ENCODE results near the gene NUDT15. TPM values are rescaled to one million over a fixed set of nuclear protein-coding genes. Genes with fewer than 3 reads are reported as not detected.

Gene NUDT15
- total and polyA plus RNA-seq, 4 experiments from 2014 or later, result 5.6 to 19.7 (median 8.1) TPM

DNA sequence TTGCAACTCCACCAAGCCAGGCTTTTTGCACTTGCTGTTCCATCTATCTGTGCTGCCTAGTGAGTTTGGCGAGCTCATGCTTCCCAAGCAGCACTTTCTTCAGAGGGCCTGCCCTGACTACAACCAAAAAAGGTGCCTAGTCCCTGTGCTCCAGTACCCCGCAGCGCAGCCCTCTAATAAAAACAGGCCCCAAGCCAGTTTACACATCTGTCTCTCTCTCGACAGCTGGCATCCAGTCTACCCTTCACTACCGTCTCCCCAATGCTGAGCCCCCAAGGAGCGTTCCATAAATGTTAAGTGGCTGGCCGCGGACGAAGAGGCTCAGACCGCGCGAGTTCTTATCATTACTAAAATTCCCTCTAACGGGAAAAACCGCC lies 56.9 kb downstream of the NUDT15 start:
- intact Hi-C loops (cut with micrococcal nuclease), result loop anchor here (2.0 kb wide), 1 partner anchor 880 kb away; the partner anchor contains the start of gene FNDC3A
- H3K9me3 ChIP-seq (ENCODE audit: control insufficient read depth in 1 of 2, low read length in 2 of 2), result no peaks in the 10 kb centered on the region
- no peaks in the 10 kb centered on the region for H3K27me3 ChIP-seq (ENCODE audit: insufficient read depth, low read length)
- Mint-ChIP-seq H3K4me3 (peak overlapping the region; percentile 93 to 98 (median 96)), H3K4me1 (peaks cover 28 to 59% (median 39%) of the 10 kb centered on the region in 4 donors), H3K9me3 (peaks cover 0 to 2% (median 0%) of the 10 kb centered on the region in 8 donors), H3K27me3 (peaks cover 0 to 2% of the 10 kb centered on the region in 2 donors), H3K27ac (peak overlapping the region; percentile 92 to 99 (median 98)), H3K36me3 (peaks cover 0 to 19% of the 10 kb centered on the region in 2 donors)
- H3K36me3 ChIP-seq (ENCODE audit: insufficient read depth, low read length), result no peaks in the 10 kb centered on the region
- ChIA-PET CTCF (ENCODE audit: partially characterized antibody) (interaction anchor here (0.6 to 2.6 kb wide), 28 partner anchors 9 to 1647 kb away, joined by 3 to 25 read pairs (median 4); partner anchors contain the start of genes ITM2B and NUDT15), POLR2A (ENCODE audit: partially characterized antibody) (interaction anchor here (0.7 to 2.6 kb wide), 14 partner anchors 16 to 438 kb away, joined by 3 to 39 read pairs (median 5); partner anchors contain the start of genes ITM2B, NUDT15 and RCBTB2)
- H3K27ac ChIP-seq (ENCODE audit: low read depth, low read length), result peak overlapping the region; percentile 96
- peak overlapping the region; percentile 73 to 76 for H3K4me3 ChIP-seq (ENCODE audit: low read length in 2 of 2)
- peaks cover 41% of the 10 kb centered on the region for H3K4me1 ChIP-seq (ENCODE audit: insufficient read depth, low read length)
- peak in 2 of 5 donors; percentile 2 to 7 for DNase-seq

- intact Hi-C loops (cut with micrococcal nuclease), result loop anchor here (1.0 to 5.0 kb wide), 8 partner anchors 32 to 1347 kb away; partner anchors contain the start of genes CAB39L, CYSLTR2, FNDC3A and SETDB2
- H3K4me3 ChIP-seq (ENCODE audit: low read length in 2 of 2), result peak within 1 kb of the TSS; percentile 73 to 76
- no peaks in the 10 kb centered on the region for H3K36me3 ChIP-seq (ENCODE audit: insufficient read depth, low read length)
- ChIA-PET POLR2A (ENCODE audit: partially characterized antibody) (interaction anchor here (0.6 to 2.6 kb wide), 17 partner anchors 14 to 1518 kb away, joined by 3 to 39 read pairs (median 5); partner anchors contain the start of genes ITM2B, NUDT15, RB1 and RCBTB2), CTCF (ENCODE audit: partially characterized antibody) (interaction anchor here (0.6 to 2.6 kb wide), 30 partner anchors 9 to 1647 kb away, joined by 3 to 25 read pairs (median 4); partner anchors contain the start of genes ITM2B and NUDT15)
- peak within 1 kb of the TSS; percentile 92 to 99 (median 98) for H3K27ac Mint-ChIP-seq
- peaks cover 0 to 2% of the 10 kb centered on the region in 2 donors for H3K27me3 Mint-ChIP-seq
- peak within 1 kb of the TSS; percentile 93 to 98 (median 96) for H3K4me3 Mint-ChIP-seq
- no peaks in the 10 kb centered on the region for H3K27me3 ChIP-seq (ENCODE audit: insufficient read depth, low read length)
- peaks cover 24 to 54% (median 35%) of the 10 kb centered on the region in 4 donors for H3K4me1 Mint-ChIP-seq
- H3K36me3 Mint-ChIP-seq, result peaks cover 0 to 19% of the 10 kb centered on the region in 2 donors
- peak within 1 kb of the TSS; percentile 96 for H3K27ac ChIP-seq (ENCODE audit: low read depth, low read length)
- peaks cover 37% of the 10 kb centered on the region for H3K4me1 ChIP-seq (ENCODE audit: insufficient read depth, low read length)
- peak; percentile 95 to 98 (median 97) for DNase-seq
- H3K9me3 ChIP-seq (ENCODE audit: control insufficient read depth in 1 of 2, low read length in 2 of 2), result no peaks in the 10 kb centered on the region
- peaks cover 0 to 2% (median 0%) of the 10 kb centered on the region in 8 donors for H3K9me3 Mint-ChIP-seq
These were observed 57.4 kb downstream of the NUDT15 start, which contains the start of gene MED4 for GRCh38 chr13:48094781-48095502. Gene MED4, minus strand, starts transcription at chr13:48095104. Its CDS starts 26 bp downstream, at chr13:48095078.

DNA sequence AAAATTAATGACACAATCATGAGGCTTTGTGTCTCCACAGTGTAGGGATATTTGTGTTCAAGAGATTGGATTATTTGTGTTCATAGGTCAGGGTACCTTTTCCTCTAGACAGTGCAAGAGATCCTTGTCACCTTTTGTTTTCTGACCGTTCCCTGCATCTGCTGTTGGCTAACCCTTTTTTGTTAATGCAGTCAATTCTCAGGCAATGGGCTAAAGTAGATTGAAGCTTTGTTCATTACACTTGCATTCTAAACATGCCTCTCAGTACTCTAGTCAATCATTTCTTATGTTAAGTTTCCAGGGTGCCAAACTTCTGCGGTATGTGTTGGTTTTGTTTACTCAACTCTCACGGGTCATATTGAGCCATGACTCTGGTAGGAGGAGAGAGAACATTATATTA lies 59.1 kb downstream of the NUDT15 start:
- CTCF ChIA-PET (ENCODE audit: partially characterized antibody), result interaction anchor here (1.1 kb wide), 1 partner anchor 59 kb away, joined by 6 read pairs; the partner anchor contains the start of gene NUDT15
- Histone ChIP-seq H3K27ac (ENCODE audit: low read depth, low read length) (no peak overlapping the region), H3K4me1 (ENCODE audit: insufficient read depth, low read length) (peaks cover 22% of the 10 kb centered on the region), H3K36me3 (ENCODE audit: insufficient read depth, low read length) (no peaks in the 10 kb centered on the region), H3K27me3 (ENCODE audit: insufficient read depth, low read length) (no peaks in the 10 kb centered on the region), H3K4me3 (ENCODE audit: low read length in 2 of 2) (no peak overlapping the region), H3K9me3 (ENCODE audit: control insufficient read depth in 1 of 2, low read length in 2 of 2) (no peaks in the 10 kb centered on the region)
- intact Hi-C loops (cut with micrococcal nuclease), result loop anchor here (5.0 kb wide), 1 partner anchor 1346 kb away; the partner anchor contains the start of genes CAB39L and SETDB2
- H3K9me3 Mint-ChIP-seq, result peaks cover 0 to 2% (median 0%) of the 10 kb centered on the region in 8 donors
- H3K36me3 Mint-ChIP-seq, result peaks cover 0 to 15% of the 10 kb centered on the region in 2 donors
- peaks cover 18 to 39% (median 28%) of the 10 kb centered on the region in 4 donors for H3K4me1 Mint-ChIP-seq
- peaks cover 2 to 4% of the 10 kb centered on the region in 2 donors for H3K27me3 Mint-ChIP-seq
- H3K4me3 Mint-ChIP-seq, result no peak overlapping the region
- no peak for DNase-seq
- H3K27ac Mint-ChIP-seq, result peak overlapping the region in 1 of 7 donors; percentile 92
- POLR2A ChIA-PET (ENCODE audit: partially characterized antibody), result interaction anchor here (1.5 kb wide), 1 partner anchor 138 kb away, joined by 5 read pairs; no protein-coding TSS in a partner anchor

Other genes with a start within 250 kb of the NUDT15 start
- 10 to 100 TPM; 28.6 to 29.7 TPM for gene SUCLA2, start 36.5 kb upstream of the NUDT15 start, total RNA-seq
- gene SUCLA2, start 36.5 kb upstream of the NUDT15 start, polyA plus RNA-seq, result 10 to 100 TPM; 16.2 to 28.8 TPM
- gene MED4, start 57.4 kb downstream of the NUDT15 start, total RNA-seq, result 10 to 100 TPM; 50.6 to 53.5 TPM
- 100 to 1,000 TPM in 1 of 2 donors, 10 to 100 TPM in 1; 89.0 to 132 TPM for gene MED4, start 57.4 kb downstream of the NUDT15 start, polyA plus RNA-seq
- gene ITM2B, start 195.5 kb downstream of the NUDT15 start, total RNA-seq, result 100 to 1,000 TPM; 653 to 670 TPM
- 1,000 to 10,000 TPM; 1,454 to 1,558 TPM for gene ITM2B, start 195.5 kb downstream of the NUDT15 start, polyA plus RNA-seq

Data from CD4-positive, alpha-beta memory T cell (primary cell).